Activated CD8-positive, alpha-beta T cell treated with anti-CD3 and anti-CD28 coated beads for 36 hours (primary cell): ENCODE measurements around the gene CCNI. TPM values are rescaled to one million over a fixed set of nuclear protein-coding genes. Genes with fewer than 3 reads are reported as not detected.

Experiments
- ATAC-seq: fragments of 200-7000 bp; cut with Tn5 transposase; one replicate; pipeline ENCODE4 v1.10.0; 2021; ENCODE audit warnings: mild to moderate bottlenecking, moderate library complexity
- CTCF ChIA-PET: fragments of 350-600 bp; sonication (Branson Sonifier 250); formaldehyde crosslinking; loops from one replicate; lab custom pipeline; 2021; ENCODE audit warnings: antibody characterized with exemption; lab: Charles Lee
- POLR2A ChIA-PET: fragments of 350-600 bp; sonication (Branson Sonifier 250); formaldehyde crosslinking; loops from one replicate; lab custom pipeline; 2021; ENCODE audit warnings: antibody characterized with exemption; lab: Charles Lee
- DNase-seq: peaks from one replicate; pipeline ENCODE4 v3.0.0-alpha.2; 2020
- H3K27ac Mint-ChIP-seq: one replicate; pipeline ENCODE4 v1.8.0; 2021; ENCODE audit warnings: mild to moderate bottlenecking, mixed read lengths
- H3K27me3 Mint-ChIP-seq: one replicate; pipeline ENCODE4 v1.8.0; 2021; ENCODE audit warnings: mixed read lengths
- H3K36me3 Mint-ChIP-seq: one replicate; pipeline ENCODE4 v1.8.0; 2021; ENCODE audit warnings: low read depth, mixed read lengths
- H3K4me1 Mint-ChIP-seq: one replicate; pipeline ENCODE4 v1.8.0; 2021; ENCODE audit warnings: low read depth, mixed read lengths
- H3K4me3 Mint-ChIP-seq: one replicate; pipeline ENCODE4 v1.8.0; 2021; ENCODE audit warnings: mild to moderate bottlenecking, moderate library complexity, mixed read lengths
- H3K9me3 Mint-ChIP-seq: one replicate; pipeline ENCODE4 v1.8.0; 2021; ENCODE audit warnings: mixed read lengths
- intact Hi-C: fragments of 100-400 bp; cut with micrococcal nuclease; formaldehyde crosslinking; loops from one replicate; pipeline ENCODE4 v1.10.0; 2022
- total RNA-seq, 2 experiments: library from RNA; stranded (reverse); gene quantifications; one replicate each; pipeline ENCODE4 v1.2.3, GENCODE V29; 2021
- TF ChIP-seq, protein P1 (sequence below): fragments of 200-600 bp; IDR thresholded peaks from one replicate; pipeline ENCODE4 v1.8.0; 2022; ENCODE audit warnings: antibody characterized with exemption, mild to moderate bottlenecking

The CCNI gene
- total RNA-seq, 2 experiments from 2014 or later, result 257 to 272 TPM

- ATAC-seq, result no peak
- intact Hi-C loops, result no loop called here
- Mint-ChIP-seq H3K9me3 (no peaks in the 10 kb centered on the region), H3K36me3 (peaks cover 42% of the 10 kb centered on the region), H3K27ac (no peak overlapping the region), H3K4me3 (no peak overlapping the region), H3K4me1 (peaks cover 34% of the 10 kb centered on the region), H3K27me3 (no peaks in the 10 kb centered on the region)
- ChIA-PET CTCF (no interaction called here), POLR2A (no interaction called here)
- no peak for DNase-seq
- TF ChIP-seq, protein P1, sequence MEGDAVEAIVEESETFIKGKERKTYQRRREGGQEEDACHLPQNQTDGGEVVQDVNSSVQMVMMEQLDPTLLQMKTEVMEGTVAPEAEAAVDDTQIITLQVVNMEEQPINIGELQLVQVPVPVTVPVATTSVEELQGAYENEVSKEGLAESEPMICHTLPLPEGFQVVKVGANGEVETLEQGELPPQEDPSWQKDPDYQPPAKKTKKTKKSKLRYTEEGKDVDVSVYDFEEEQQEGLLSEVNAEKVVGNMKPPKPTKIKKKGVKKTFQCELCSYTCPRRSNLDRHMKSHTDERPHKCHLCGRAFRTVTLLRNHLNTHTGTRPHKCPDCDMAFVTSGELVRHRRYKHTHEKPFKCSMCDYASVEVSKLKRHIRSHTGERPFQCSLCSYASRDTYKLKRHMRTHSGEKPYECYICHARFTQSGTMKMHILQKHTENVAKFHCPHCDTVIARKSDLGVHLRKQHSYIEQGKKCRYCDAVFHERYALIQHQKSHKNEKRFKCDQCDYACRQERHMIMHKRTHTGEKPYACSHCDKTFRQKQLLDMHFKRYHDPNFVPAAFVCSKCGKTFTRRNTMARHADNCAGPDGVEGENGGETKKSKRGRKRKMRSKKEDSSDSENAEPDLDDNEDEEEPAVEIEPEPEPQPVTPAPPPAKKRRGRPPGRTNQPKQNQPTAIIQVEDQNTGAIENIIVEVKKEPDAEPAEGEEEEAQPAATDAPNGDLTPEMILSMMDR, result no peak
Measured at GRCh38 chr4:77001907-77002306, 73.9 kb downstream of the CCNI start.

- Mint-ChIP-seq H3K27me3 (no peaks in the 10 kb centered on the region), H3K27ac (no peak overlapping the region), H3K4me1 (peaks cover 38% of the 10 kb centered on the region), H3K9me3 (no peaks in the 10 kb centered on the region), H3K36me3 (peaks cover 40% of the 10 kb centered on the region), H3K4me3 (no peak overlapping the region)
- ChIA-PET CTCF (no interaction called here), POLR2A (no interaction called here)
- no peak for ATAC-seq
- intact Hi-C loops, result no loop called here
- no peak for DNase-seq
- TF ChIP-seq, protein P1, result no peak
Measured at GRCh38 chr4:76998251-76998901, 77.4 kb downstream of the CCNI start.

DNA sequence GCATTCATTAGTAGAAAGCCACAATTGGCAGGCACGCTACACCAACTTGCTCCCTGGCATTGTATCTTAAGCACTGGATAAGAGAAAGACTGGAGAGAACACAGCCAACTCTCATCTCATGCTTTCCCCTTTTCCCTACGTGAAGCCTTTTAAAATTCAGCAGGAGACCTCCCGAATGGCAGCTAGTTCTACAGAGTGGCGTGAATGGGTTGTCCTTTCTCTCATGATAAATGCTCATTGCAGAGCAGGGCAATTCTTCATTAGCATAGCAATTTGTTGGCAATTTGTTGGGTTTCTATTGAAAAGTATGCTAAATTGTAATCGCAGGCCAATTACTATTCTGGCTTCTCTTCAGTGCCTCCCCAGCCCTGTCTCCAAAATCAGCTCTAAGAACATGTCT, 78.3 kb downstream of the CCNI start:
- no peaks in the 10 kb centered on the region for H3K27me3 Mint-ChIP-seq
- H3K4me1 Mint-ChIP-seq, result peaks cover 38% of the 10 kb centered on the region
- TF ChIP-seq, protein P1, result no peak
- no peak for DNase-seq
- no peak overlapping the region for H3K27ac Mint-ChIP-seq
- CTCF ChIA-PET, result no interaction called here
- H3K4me3 Mint-ChIP-seq, result no peak overlapping the region
- POLR2A ChIA-PET, result no interaction called here
- intact Hi-C loops, result no loop called here
- peaks cover 36% of the 10 kb centered on the region for H3K36me3 Mint-ChIP-seq
- H3K9me3 Mint-ChIP-seq, result no peaks in the 10 kb centered on the region
- no peak for ATAC-seq

Other genes starting within 250 kb of the CCNI start
- not detected for gene SOWAHB, start 177.8 kb downstream of the CCNI start, total RNA-seq
- 10 to 100 TPM; 38.6 to 43.3 TPM for gene SEPTIN11, start 126.2 kb downstream of the CCNI start, total RNA-seq
- gene CCNG2, start 81.2 kb upstream of the CCNI start, total RNA-seq, result 10 to 100 TPM; 54.3 to 55.5 TPM